GM12874 (cell line): Measurements from ENCODE around the gene KRTAP23-1.

ENCODE experiments used
- TF ChIP-seq, protein P1 (sequence below): IDR thresholded peaks from 2 replicates; pipeline ENCODE4 v1.5.1; 2011; ENCODE audit warnings: low read depth, mild to moderate bottlenecking, control low read depth, low read length, moderate library complexity; ENCODE audit not compliant: insufficient read depth

Gene KRTAP23-1

DNA sequence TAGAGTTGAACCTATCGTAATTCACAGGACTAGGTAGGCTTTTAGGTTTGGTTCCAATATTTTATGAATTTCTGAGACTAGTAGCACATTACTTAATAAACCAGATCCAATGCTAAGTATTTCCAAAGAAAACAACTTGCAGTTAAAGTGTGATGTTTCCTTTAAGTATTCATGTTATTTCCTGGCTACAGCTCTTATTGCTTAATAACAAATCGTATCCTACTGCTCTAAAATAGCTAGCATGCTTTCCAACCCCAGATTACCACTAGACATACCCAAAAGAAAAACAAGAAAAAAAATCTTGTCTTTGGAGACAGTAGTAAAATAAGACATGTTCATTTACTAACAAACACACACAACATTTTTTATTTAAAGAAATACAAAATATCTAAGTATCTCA, 11.8 kb downstream of the KRTAP23-1 start:
- TF ChIP-seq, protein P1, sequence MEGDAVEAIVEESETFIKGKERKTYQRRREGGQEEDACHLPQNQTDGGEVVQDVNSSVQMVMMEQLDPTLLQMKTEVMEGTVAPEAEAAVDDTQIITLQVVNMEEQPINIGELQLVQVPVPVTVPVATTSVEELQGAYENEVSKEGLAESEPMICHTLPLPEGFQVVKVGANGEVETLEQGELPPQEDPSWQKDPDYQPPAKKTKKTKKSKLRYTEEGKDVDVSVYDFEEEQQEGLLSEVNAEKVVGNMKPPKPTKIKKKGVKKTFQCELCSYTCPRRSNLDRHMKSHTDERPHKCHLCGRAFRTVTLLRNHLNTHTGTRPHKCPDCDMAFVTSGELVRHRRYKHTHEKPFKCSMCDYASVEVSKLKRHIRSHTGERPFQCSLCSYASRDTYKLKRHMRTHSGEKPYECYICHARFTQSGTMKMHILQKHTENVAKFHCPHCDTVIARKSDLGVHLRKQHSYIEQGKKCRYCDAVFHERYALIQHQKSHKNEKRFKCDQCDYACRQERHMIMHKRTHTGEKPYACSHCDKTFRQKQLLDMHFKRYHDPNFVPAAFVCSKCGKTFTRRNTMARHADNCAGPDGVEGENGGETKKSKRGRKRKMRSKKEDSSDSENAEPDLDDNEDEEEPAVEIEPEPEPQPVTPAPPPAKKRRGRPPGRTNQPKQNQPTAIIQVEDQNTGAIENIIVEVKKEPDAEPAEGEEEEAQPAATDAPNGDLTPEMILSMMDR = no peak

DNA sequence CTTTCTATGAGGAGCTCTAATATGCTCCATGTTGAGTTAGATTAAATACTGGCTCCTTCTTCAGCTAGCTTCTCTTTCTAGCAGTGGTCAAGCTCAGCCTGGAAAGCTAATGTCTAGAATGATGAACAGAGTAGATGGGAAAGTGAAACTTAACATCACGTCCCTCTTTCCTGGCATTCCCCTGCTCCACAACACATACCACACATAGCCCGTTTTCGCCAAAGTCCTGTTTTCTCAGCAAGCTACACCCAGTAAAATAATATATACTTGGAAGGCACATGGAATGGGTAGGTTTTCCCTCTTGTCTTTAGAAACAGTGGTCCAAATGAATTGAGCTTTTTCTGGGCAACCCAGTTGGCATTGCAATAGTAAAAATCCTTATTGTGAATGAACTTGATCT, 14.7 kb downstream of the KRTAP23-1 start:
- TF ChIP-seq, protein P1 = no peak

DNA sequence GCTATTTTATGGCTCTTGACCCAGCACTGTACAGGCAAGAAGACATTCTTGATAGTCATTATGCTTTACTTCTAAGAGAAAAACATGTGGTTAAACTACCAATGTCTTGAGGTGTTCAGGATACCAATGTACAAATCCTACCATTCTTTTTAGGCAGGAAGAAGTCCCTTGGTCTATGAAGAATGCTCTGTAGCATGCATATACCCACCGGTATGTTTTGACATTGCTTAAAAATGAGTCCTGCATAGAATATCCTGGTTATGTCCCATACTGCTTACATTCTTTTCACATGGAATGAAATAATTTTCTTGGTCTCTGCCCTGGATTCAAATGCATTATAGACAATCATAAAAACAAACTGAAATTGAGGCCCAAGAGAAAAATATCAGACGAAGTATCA, 15.7 kb downstream of the KRTAP23-1 start:
- TF ChIP-seq, protein P1 = no peak

DNA sequence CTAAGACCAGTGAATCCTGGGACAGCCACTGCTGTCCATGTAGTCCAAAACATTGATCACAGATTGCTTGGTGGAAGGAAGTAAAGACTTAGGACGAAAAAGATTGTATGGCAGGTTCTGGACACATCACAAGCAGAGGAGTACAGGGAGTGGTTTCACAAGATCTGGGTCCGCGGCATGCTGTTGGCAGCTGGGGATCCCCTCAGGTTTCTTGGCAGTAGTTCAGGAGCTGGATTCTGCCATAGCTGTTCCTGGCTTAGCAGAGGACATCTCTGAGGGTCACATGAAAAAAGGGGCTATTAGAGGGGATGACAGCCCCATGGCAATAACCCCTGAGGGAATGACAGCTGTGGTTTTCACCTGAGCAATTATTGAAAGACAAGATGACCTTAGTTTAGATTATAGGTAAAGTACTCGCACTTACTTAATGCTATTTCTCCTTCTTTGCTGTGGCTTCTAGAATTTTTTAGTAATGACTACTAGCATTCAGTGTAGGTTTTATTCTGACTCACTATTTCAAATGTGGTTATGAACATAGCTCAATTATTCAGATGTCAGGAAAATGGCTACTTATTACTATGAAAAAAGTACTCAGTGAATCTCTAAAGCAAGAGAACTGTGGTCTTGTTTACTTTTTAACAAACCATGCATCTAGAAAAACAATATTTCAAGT, 19.1 kb downstream of the KRTAP23-1 start:
- TF ChIP-seq, protein P1 = no peak

DNA sequence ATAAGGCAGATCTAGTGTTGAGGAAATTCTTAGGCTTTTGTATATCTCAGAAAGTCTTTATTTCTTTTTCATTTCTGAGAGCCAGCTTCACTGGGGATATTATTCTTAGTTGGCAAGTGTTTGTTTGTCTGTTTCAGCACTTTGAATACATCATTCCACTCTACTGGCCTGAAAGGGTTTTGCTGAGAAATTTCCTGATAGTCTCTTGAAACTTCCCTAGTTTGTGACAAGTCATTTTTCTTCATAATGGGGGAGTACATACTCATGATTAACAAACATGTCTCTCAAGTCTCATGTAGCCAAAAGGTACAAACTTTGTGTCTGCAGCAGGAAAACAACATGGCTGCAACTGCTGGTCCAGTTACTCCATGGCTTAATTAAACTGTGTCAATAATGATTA, 22.0 kb downstream of the KRTAP23-1 start:
- TF ChIP-seq, protein P1 = no peak

DNA sequence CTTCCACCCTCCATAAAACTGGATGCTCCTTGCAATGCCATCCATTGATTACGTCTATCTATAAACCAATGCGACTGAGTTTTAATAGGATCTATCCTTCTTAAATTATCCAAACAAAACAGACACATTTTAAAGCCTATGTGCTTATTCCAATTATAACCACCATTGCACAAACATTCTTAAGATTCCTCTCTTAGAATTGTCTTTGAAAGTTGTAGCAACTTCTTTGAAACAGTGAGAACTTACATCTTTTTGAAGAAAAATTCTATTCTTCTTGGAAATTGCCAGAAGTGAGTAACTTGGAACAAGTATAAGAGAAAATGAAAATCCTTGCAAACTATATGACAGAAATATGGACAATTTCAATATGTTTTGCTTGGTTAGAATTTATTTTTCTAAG, 28.2 kb downstream of the KRTAP23-1 start, which contains the start of gene KRTAP26-1:
Gene KRTAP26-1, minus strand, starts transcription at position 101 of the 400 bp plus-strand sequence. CDS start 280 bp downstream, outside the sequence.
- TF ChIP-seq, protein P1 = no peak

DNA sequence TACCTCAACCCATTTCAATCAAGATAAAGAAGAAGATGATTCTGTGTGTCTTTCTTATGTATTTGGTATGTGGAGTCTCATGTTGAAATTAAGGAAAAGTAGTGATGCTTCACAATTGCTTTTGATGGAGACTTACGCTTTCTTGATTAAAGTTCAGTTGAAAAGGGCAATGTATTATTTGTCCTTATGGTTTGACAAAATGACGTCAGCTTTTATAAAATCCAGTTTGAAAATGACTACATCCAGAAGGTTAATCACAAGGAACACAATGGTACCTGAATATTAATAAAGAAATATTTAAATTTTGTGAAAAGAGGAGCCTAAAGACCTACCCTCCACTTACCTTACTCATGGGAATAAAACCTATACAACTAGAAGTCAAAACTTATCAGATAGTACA, 32.7 kb downstream of the KRTAP23-1 start:
- TF ChIP-seq, protein P1 = no peak
